ENCODE data around the gene HEPACAM.
A peak's percentile ranks its signal among the peaks of the same experiment; 100 is the strongest.

HEPACAM gene

DNA sequence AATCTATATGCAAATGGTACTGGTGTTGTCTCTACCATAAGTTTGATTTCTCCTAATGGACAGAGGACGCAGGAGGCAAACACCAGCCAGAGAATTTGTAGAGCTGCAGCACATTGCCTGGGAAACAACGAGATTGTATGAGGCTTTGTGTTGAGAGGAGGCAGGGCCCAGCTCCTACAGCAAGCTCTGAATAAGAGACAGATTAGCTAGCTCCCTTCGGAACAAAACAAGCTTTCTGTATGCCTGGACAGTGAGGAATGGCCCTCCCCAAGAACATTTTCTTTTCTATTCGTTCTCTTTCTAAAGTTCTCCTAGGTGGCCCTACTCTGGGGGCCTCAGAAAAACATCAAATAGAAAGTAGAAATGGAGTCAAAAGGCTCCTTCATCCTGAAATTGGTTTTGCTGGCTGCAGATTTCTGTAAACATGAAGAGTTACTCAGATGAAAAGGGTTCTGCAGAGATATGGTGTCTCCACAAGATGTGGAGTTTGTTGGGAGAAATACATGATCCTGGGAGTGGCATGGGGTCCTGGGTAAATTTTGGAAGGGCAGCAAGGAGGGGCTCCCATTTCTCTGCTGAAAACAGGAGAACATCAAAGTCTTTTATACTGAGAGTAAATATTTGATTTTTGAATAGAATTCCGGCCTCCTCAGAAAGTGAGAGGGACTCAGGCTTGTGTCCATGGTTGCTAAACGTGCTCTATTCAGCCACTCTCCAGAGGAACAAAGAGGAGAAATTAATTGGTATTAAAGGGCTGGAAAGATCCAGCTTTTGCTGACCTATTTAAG lies 6.8 kb upstream of the HEPACAM start:
- no peak for DNase-seq

DNA sequence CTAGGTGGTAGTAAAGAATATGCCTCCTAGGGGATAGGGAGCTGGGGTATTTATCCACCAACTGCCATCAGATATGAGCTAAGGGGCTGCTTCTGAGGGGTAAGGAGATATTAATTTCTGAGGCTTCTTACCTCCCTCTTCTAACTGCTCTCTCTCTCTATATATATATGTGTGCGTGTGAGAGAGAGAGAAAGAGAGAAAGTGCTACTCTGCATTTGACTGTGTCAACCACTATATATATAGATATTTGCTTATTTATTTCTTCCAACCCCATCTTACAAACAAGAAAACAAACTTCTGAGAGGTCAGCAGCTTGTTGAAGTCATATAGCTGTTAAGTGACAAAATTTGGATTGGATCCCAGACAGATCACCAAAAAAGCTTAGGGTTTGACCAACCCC lies 5.9 kb upstream of the HEPACAM start:
- DNase-seq, result no peak

DNA sequence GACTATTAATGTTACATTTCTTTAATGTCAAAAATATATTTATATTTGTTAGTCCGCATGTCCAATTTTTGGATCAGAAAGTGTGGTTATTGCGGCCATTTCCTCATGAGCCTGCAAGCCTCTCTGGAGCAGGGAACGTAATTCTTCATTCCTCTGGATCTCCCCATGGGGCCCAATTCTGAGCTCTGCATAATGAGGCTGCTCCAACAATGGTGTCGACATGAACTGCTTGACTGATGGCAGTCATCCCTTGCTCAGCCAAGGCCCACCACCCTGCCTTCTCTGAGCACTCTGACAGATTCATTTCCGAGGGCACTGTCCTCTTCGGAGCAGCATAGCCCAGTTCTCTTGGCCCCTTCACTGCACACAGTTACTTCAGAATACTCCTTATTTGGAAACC lies 3.1 kb upstream of the HEPACAM start:
- no peak for DNase-seq

DNA sequence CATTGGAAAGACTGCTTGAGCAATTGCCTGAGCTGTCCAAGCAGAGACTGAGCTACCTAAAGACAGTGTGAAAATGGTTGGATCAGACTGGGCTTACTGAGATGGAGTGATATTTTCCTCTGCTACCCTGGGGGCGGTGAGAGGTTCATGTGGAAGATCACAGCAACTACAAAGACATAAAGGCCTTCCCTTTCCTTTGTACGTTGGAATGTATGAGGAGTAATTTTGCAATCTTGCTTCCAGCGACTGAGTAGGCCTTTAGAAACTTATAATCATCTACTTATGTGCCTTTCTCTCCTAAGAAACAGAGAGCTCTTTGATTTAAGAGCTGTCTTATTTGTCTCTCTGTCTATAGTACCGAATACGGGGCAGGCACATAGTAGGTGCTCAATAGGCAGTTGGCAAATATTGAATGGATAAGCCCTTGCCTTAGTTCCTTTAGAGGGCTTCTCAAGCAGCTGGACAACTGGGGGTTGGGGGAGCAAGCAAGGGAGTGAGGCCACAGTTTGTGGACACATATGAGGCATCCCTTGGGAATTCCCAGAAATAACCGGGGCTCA lies 2.4 kb upstream of the HEPACAM start:
- DNase-seq, result no peak

DNA sequence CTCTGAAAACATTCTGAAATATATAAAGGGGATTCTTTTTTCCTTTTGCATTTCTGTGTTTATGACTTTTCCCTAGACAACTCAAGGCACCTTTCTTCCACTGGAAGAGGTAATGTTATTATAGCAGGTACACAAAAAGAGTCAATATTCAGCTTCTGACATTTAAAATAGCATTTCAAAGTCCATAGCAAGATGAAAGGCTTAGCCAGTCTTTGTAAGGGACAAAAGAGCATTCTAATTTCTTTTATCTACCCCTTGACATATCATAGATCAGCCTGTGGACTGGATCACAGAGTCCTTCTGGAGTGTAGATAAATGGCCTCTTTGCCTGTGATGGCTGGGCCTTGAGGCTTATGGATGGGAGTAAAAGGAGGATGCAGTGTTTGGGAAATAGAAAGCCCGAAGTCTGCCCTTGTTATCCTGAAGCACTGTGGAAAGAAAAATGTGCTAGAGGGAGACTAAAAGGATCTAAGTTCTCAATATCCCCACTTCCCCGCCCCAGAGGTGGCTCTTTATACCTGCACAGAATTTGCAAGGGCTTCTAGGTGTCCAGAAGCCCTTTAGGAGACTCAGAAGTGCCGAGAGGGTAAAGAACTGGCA lies 1.6 kb upstream of the HEPACAM start:
- no peak for DNase-seq

DNA sequence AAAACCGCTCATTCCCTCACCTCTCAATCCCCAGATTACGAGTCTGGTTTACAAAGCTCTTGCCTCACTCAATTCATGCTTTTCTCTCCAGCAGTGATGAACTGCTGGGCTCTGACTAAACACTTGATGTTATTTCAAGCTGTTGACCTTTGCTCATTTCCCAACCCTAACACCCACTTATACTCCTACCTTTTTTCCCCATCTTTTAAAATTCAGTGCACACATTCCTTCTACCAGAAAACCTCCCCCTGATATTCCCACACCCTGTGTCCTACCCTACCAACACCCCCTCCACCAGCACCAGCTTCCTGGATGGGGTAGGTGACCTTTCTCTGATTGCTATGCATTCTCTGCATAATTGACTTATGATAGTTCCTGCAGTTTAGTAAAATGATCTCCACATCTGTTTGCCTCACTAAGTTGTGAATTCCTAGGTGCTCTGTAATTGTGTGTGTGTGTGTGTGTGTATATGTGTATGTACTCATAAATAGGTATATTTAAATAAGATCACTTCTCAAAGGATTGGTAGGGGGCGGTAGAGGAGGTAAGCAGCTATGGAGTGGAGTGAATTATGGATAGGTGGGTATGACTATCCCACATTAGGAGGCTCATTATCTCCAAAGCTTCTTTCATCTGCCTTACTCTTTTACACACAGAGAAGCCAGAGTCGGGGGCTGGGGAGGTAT lies 842 bp downstream of the HEPACAM start:
- no peak for DNase-seq

DNA sequence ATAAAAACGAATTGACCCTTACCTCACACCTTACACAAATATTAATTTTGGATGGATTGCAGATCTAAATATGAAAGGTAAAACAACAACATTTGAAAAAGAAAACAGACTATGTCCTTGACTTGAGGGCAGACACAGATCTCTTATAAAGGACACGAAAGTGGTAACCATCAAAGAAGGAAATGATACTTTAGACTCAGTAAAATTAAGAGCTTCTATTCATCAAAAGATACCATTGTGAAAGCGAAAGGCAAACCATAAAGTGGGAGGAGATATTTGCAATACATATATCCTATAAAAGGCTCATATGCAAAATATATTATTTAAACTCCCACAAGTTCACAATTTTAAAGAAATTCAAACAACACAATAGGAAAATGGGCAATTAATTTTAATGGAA lies 5.0 kb downstream of the HEPACAM start:
- DNase-seq, result no peak

DNA sequence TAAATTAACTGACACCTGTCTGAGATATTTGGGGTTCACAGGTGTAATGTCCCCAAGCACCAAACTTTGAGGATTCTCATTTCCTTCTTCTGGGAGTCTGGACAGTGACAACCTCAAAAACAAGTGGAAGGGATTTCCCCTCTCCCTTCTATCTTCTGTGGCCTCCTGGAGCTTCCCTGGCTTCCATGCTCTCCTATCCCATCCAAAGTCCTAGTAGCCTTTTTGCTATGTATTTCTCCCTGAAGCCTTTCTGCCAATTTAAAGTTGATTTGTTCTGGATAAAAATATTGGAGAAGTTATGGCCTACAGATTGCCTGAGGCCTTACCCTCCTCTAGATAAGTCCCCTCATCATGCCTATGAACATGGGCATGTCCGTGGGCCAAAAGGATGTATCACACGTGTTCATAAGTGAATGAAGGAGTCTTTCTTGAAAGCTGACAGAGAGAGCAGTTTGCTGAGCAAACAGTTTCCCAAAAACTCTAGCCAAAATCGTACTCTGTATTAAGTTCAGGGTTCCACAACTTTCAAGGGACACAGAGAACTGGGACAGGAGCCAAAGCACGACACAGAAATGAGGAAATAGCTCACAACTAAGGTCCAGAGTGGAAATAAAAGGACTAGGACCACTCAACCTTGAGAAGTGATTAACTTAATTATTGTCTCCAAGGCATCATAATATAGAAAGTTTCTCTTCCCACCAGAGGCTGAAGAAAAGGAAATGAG lies 6.7 kb downstream of the HEPACAM start:
- DNase-seq, result no peak

DNA sequence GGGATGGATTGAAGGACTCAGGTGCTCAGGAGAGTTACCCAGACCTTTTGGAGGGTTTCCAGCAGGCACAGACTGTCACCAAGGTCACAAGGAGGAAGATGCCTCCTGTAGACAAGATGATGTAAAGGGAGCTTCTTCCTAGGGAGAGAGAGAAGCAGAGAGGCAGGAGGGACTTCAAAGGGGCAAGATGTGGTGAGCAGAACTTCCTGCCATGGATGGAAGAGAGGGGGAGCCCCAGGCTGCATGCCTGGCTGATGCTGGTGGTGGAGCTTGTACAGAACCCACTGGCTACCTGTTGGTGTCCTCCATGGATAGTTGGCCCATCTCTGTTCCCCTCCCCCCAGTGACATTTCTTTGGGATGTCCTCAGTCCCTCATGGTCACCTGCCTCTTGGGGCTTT lies 12.6 kb downstream of the HEPACAM start:
- peak; percentile 9 for DNase-seq

DNA sequence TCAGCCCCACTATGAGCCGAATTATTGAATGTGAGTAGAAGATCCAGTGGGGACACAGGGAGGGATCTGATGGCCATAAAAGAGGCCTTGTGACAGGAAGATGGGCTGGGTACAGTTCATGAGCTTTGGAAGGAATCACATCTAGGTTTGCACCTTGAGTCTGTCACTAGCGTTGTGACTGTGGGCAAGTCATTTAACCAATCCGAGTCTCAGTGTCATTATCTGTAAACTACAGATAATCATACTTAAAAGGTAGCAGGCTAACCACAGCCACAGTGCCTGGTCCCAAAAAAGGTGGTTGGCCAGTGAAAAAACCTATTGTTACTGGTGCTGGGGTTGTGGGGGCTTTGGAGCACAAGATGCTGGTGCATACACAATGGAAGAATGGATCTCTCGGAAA lies 13.0 kb downstream of the HEPACAM start:
- no peak for DNase-seq

DNA sequence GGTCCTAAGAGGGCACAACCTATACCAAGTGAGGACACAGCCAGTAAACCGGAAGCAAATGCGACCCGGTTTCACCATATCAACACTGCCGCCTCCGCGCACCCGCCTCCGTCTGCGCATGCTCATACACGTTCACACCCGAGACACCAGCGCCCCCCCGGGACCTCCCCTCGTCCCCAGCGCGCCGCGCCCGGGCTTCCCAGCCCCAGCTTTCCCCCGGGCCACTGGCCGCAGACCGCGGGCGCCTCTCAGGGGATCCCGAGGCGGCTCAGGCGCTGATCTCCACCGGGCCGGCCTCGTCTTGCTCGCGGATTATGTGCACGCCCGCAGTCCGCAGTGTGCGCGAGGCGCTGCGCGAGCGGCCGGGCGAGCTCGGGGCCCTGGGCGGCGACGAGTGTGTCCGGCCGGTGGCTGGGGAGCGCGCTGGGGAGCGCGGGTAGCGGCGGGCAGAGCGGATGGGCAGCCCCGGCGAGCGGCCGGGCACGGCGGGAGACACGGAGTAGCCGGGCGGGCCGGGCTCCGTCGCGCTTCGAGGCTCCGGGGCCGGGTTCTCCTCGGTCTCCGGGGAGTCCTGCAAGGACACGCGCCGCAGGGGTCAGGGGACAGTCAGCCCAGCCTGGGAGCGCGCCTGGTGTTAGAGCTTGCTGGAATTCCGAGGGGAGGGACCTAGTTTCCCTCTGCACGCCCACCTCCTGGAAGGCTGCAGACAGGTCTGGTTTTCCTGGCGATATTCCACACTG lies 14.8 kb downstream of the HEPACAM start:
- peak; percentile 66 for DNase-seq

DNA sequence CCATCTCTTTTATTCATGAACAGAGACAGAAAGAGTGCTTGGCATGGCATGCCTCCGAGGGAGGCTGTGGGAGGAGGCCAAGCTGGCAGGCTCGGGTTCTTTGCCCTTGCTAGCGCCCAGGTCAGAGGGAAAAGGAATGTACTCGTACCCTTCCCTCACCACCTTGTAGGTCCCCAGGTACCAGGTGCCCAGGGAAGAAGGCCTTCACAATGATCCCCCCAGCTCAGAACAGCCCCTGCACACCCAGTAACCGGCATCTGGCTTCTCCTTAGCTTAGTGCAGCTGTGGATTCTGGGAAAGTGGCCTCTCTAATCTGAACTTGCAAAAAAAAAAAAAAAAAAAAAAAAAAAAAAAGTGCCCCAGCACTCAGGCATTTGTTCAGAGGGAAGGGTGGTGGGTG lies 15.5 kb downstream of the HEPACAM start:
- no peak for DNase-seq

DNA sequence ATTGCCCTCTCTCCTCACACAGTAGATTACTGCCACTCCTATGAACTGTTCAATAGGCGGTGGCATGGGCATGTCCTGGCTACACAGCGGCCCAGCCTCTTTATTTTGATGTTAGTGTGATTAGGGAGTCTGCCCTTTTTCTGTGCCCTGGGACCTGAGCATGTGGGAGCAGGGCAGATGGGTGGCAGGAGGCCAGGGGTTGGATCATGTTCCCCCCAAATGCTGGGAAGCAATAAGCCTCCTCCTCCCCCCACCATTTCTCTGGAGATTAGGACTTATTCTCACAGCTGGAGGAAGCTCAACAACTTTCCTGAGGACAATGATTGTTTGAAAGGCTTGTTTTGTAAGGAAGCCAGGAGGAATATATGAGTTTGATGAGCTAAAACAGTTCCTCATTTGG lies 15.9 kb downstream of the HEPACAM start:
- no peak for DNase-seq

DNA sequence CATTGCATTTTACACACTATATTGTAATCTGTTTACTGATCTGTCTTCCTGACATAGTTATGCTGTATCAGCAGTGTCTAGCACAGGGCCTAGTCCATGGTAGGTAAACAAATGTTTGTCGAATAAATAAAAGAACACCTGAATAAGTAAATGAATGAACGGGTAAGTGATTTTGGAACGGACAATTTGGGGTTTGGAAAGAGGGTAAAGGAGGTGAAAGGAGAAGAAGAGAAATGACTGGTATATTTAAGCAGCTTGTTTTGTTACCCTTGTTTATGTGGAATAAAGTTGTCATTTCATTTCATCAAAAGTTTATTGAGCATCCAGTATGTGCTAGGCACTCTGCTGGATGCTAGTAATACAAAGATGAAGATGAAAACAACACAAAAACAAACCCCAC lies 16.9 kb downstream of the HEPACAM start, which contains the start of gene HEPN1:
Gene HEPN1, plus strand, starts transcription at position 301 of the 400 bp plus-strand sequence.
- no peak for DNase-seq

DNA sequence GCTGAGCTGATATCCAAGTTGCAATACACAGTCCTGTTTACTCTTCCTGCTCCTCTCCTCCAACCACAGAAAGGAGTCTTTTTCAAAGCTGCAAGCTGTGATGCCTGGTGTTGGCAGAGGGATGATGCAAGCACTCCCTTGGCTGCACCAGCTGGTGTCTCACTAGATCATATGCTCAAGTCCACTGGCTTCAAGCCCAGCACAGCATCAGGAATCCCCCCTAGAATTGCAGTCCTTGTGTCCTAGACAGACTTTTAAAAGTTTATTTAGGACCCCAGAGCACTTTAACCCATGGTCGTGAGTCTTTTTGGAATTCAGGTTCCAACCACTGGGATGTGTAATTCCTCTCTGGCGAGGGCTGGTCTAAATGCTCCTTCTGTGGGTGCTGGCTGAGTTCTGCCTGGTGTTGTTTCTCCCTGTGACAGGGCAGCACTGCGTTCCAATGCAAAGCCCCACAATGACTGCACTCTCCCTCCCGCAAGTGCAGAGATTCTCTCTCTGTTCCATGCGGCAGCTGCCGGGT lies 18.7 kb downstream of the HEPACAM start:
- no peak for DNase-seq

DNA sequence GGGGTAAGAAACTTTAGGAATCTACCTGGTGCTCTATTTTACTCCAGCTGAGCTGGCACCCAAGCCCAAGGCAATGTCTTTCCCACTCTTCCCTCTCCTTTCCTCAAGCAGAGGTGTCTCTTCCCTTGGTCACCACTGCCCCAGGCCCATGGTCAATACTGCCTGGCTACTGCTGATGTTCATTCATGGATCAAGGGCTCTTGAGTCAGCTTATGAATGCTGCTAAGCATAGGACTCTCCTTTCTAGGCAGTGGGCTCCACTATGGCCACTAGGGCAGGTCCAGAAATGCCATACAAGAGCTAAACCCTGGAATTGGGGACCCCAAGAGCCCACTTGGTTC lies 19.5 kb downstream of the HEPACAM start:
- no peak for DNase-seq

DNA sequence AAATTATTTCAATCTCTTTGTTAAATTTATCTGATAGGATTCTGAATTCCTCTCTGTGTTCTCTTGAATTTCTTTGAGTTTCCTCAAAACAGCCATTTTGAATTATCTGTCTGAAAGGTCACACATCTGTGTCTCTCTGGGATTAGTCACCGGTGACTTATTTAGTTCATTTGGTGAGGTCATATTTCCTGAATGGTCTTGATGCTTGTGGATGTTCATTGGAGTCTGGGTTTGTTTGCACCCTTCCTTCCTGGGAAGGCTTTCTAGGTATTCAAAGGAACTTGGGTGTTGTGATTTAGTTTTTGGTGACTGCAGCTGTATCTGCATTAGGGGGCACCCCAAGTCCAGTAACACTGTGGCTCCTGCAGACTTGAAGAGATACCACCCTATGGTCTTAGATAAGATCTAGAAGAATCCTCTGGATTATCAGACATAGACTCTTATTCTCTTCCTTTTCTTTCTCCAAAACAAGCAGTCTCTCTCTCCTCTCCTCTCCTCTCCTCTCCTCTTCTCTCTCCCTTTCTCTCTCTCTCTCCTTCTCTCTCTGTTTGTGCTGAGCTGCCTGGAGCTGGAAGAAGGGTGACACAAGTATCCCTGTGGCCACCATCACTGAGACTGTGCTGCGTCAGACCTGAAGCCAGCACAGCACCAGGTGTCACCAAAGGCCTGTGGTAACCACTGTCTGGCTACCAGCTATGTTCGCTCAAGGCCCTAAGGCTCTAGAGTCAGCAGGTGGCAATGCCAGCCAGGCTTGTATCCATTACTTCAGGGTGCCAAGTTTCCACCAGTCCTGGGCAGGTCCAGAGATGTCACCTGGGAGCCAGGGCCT lies 20.1 kb downstream of the HEPACAM start:
- DNase-seq, result no peak

DNA sequence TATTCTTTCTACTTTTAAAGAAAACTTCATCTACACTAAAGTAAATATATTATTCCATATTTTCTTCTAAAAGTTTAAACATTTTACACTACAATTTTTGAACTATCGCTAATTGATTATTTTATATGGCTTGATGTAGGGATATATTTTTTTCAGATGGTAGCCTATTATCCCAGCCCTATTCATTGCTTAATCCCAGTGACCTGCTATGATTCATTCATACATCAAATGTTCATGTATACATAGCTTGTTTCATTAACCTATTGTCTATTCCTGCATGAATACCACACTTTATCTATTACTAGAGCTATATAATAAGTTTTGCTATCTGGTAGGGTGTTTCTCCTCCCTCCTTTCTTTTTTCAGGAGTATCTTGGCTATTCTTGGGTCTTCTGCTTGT lies 33.2 kb downstream of the HEPACAM start:
- DNase-seq, result no peak

DNA sequence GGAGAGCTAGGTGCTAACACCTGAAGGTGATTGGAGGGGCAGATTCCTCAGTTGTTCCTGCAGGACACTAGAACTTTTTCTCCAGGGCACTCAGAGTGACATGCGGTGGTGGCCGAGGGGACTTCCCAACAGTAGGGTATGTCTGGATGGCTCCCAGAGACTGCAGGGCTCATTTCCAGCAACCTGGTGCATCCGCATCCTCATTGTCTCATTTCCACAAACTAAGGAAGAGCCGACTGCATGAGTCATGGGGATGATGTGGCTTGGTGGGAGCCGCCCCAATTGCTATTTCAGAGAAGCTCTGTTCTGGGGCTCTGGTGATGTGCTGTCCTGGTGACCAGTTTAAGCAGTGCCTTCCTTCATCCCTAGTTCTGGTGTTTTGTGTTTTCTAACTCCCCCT lies 35.4 kb downstream of the HEPACAM start:
- no peak for DNase-seq

DNA sequence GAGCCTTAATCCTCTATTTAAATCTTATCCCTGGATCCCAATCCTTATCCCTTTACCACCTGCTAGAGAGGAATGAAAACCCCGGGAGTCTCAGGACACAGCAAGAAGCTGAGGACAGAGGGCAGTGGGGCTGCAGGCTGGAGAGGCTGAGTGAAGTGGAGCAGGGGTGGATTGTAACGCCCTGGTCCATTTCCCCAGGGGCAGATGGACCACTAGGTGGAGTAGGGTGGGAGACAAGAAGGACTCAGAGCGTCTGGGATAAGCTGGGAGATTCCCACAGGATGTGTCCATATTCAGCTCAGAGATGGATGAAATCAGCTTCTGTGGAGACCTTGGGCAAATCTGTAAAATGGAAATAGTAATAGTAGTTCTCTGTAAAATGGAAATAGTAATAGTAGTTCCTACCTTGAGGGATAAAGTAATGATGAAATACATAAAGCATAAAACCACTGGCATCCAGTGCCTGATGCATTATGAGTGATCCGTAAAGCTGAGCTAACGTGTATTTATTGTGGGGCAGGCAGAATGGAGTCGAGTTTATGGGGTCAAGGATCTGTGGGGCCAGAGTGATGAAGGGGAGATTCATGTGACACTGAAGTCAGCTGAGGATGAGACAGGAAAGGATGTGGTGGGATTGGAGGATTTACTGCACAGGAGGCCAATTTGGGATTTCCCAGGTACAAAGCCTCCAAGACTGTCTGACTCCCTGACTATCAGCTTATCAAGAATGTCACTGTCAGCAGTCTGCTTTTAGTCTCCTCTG lies 36.3 kb downstream of the HEPACAM start:
- DNase-seq, result no peak

DNA sequence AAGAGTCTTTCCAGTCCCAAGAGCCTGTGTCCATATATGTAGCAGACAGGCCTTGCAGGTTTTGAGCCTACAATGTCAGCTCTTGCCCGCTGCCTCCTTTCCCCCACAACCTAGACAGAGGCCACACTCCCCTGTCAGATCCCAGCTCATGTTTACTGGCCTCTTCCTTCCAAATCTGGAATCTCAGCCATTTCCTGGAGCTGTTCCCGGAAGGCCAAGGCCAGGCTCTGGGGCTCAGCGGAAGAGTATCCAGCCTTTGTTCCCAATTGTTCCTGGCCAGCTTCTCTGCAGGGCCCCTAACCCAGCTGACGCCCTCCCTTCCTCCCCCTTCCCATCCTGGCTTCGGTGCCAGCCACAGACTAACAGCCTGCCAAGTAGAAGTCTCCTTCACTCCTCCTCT lies 37.1 kb downstream of the HEPACAM start:
- no peak for DNase-seq
